MM.1S (cell line): Measurements from ENCODE around the gene NEK8.

Experiments
- DNase-seq: peaks from one replicate; pipeline ENCODE4 v3.0.0-alpha.2; 2015
- H2AFZ ChIP-seq: fragments of 300-600 bp; sonication (generic); 2 replicates; pipeline ENCODE4 v1.6.0; 2016; ENCODE audit warnings: antibody characterized with exemption, low read length
- H3F3A ChIP-seq: fragments of 300-600 bp; sonication (generic); 2 replicates; pipeline ENCODE4 v1.6.1; 2016; ENCODE audit warnings: mild to moderate bottlenecking, antibody characterized with exemption, low read length, moderate library complexity, mixed read lengths; ENCODE audit not compliant: insufficient read depth
- H3K27ac ChIP-seq: fragments of 300-600 bp; sonication (generic); 2 replicates; pipeline ENCODE4 v1.5.1; 2016; ENCODE audit warnings: mild to moderate bottlenecking, low read length
- H3K27me3 ChIP-seq: fragments of 300-600 bp; sonication (generic); replicated peaks from 2 replicates; pipeline ENCODE4 v1.6.0; 2016; ENCODE audit warnings: low read length; ENCODE audit not compliant: insufficient read depth
- H3K36me3 ChIP-seq: fragments of 300-600 bp; sonication (generic); replicated peaks from 2 replicates; pipeline ENCODE4 v1.6.1; 2016; ENCODE audit warnings: mild to moderate bottlenecking, low read length, mixed read lengths; ENCODE audit not compliant: insufficient read depth
- H3K4me1 ChIP-seq: fragments of 300-600 bp; sonication (generic); 2 replicates; pipeline ENCODE4 v1.6.1; 2016; ENCODE audit warnings: low read length, mixed read lengths
- H3K4me2 ChIP-seq: fragments of 300-600 bp; sonication (generic); 2 replicates; pipeline ENCODE4 v1.6.0; 2016; ENCODE audit warnings: low read depth, low read length
- H3K4me3 ChIP-seq: fragments of 300-600 bp; sonication (generic); 2 replicates; pipeline ENCODE4 v1.5.1; 2016; ENCODE audit warnings: low read length, mixed read lengths
- H3K79me2 ChIP-seq: fragments of 300-600 bp; sonication (generic); 2 replicates; pipeline ENCODE4 v1.6.1; 2016; ENCODE audit warnings: mixed run types, low read length, mixed read lengths
- H3K9ac ChIP-seq: fragments of 300-600 bp; sonication (generic); 2 replicates; pipeline ENCODE4 v1.6.1; 2016; ENCODE audit warnings: low read length, mixed read lengths
- H3K9me2 ChIP-seq: fragments of 300-600 bp; sonication (generic); replicated peaks from 2 replicates; pipeline ENCODE4 v1.6.1; 2016; ENCODE audit warnings: mild to moderate bottlenecking, low read length, mixed read lengths; ENCODE audit not compliant: insufficient read depth
- H3K9me3 ChIP-seq: fragments of 300-600 bp; sonication (generic); replicated peaks from 2 replicates; pipeline ENCODE4 v1.6.1; 2016; ENCODE audit warnings: mild to moderate bottlenecking, low read length, mixed read lengths; ENCODE audit not compliant: insufficient read depth
- H4K20me1 ChIP-seq: fragments of 300-600 bp; sonication (generic); 2 replicates; pipeline ENCODE4 v1.6.1; 2016; ENCODE audit warnings: mild to moderate bottlenecking, low read length, moderate library complexity, mixed read lengths; ENCODE audit not compliant: insufficient read depth
- EZH2 ChIP-seq: fragments of 300-600 bp; sonication (generic); optimal IDR thresholded peaks from 2 replicates; pipeline ENCODE3; 2017; ENCODE audit warnings: low read depth, mild to moderate bottlenecking, antibody characterized with exemption, low read length, mixed read lengths
- EZH2phosphoT487 ChIP-seq: fragments of 300-600 bp; sonication (generic); IDR thresholded peaks from 2 replicates; pipeline ENCODE4 v1.6.1; 2018; ENCODE audit warnings: antibody characterized with exemption, low read length
- TF ChIP-seq, protein P1 (sequence below): fragments of 300-600 bp; sonication (generic); IDR thresholded peaks from 2 replicates; pipeline ENCODE4 v1.5.1; 2016; ENCODE audit warnings: antibody characterized with exemption, low read length, mixed read lengths

The NEK8 gene

DNA sequence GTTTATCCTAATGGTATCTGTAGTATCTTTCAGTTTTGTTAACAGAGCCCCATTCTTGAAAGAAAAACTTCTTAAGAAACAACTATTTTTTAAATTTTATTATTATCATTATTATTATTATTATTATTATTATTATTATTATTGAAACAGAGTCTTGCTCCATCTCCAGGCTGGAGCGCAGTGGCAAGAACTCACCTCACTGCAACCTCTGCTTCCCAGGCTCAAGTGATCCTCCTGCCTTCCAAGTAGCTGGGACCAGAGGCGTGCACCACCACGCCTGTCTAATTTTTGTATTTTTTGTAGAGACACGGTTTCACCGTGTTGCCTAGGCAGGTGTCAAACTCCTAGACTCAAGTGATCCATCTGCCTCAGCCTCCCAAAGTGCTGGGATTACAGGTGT is 43.2 kb upstream of the NEK8 start:
- Histone ChIP-seq H3K9ac (no peak overlapping the region), H3K9me2 (no peaks in the 10 kb centered on the region), H2AFZ (no peak overlapping the region), H3K9me3 (no peaks in the 10 kb centered on the region), H3K4me3 (no peak overlapping the region), H3K4me2 (no peak overlapping the region), H3K79me2 (no peaks in the 10 kb centered on the region), H3K27me3 (no peaks in the 10 kb centered on the region), H3F3A (no peaks in the 10 kb centered on the region), H4K20me1 (no peaks in the 10 kb centered on the region), H3K36me3 (peaks cover 33% of the 10 kb centered on the region), H3K27ac (no peak overlapping the region), H3K4me1 (no peaks in the 10 kb centered on the region)
- DNase-seq, result no peak
- TF ChIP-seq EZH2phosphoT487, result no peak
- TF ChIP-seq, protein P1, sequence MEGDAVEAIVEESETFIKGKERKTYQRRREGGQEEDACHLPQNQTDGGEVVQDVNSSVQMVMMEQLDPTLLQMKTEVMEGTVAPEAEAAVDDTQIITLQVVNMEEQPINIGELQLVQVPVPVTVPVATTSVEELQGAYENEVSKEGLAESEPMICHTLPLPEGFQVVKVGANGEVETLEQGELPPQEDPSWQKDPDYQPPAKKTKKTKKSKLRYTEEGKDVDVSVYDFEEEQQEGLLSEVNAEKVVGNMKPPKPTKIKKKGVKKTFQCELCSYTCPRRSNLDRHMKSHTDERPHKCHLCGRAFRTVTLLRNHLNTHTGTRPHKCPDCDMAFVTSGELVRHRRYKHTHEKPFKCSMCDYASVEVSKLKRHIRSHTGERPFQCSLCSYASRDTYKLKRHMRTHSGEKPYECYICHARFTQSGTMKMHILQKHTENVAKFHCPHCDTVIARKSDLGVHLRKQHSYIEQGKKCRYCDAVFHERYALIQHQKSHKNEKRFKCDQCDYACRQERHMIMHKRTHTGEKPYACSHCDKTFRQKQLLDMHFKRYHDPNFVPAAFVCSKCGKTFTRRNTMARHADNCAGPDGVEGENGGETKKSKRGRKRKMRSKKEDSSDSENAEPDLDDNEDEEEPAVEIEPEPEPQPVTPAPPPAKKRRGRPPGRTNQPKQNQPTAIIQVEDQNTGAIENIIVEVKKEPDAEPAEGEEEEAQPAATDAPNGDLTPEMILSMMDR, result no peak
- TF ChIP-seq EZH2, result no peak

DNA sequence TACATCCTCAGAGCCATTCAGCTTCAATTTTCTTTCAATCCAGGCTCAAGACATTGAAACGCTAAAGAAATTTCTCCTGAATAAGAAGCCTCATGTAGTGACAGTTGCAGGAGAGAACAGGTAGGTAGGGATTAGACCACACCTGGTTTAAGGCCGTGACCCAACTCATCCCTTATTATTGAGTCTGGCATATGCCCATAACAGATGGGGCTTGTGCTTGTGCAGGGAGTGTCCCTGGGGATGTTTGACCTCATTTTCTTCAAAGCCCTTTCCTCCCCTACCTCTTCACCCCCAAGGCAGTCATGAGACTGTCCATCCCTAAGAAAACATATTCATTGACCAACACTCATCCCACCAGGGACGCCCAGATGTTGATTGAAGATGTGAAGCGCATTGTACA is 42.3 kb upstream of the NEK8 start:
- no peaks in the 10 kb centered on the region for H3K4me1 ChIP-seq
- no peaks in the 10 kb centered on the region for H3K9me2 ChIP-seq
- no peaks in the 10 kb centered on the region for H3F3A ChIP-seq
- H3K27me3 ChIP-seq, result no peaks in the 10 kb centered on the region
- no peak overlapping the region for H3K9ac ChIP-seq
- no peak for TF ChIP-seq EZH2
- TF ChIP-seq, protein P1, result no peak
- no peak for TF ChIP-seq EZH2phosphoT487
- peaks cover 34% of the 10 kb centered on the region for H3K36me3 ChIP-seq
- H2AFZ ChIP-seq, result no peak overlapping the region
- no peaks in the 10 kb centered on the region for H3K9me3 ChIP-seq
- H3K4me3 ChIP-seq, result no peak overlapping the region
- H3K79me2 ChIP-seq, result no peaks in the 10 kb centered on the region
- DNase-seq, result no peak
- no peak overlapping the region for H3K27ac ChIP-seq
- H3K4me2 ChIP-seq, result no peak overlapping the region
- no peaks in the 10 kb centered on the region for H4K20me1 ChIP-seq

DNA sequence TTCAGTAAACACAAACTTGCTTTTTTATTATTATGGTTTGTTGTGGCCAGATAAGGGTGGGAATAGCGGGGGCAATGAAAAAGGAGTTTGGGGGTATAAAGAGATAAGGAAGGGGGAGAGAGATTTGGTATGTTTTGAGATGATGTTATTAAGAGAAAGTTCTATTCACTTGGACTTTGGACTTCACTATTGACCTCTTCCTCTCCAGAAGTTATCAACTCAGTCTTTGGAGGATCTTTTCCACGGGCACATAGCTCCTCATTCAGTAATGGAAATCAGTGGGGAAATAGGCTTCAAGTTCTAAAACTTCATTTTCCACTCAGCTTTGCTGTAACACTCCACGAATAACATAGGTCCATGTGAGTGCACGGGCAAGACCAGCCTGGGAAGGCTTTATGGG is 40.1 kb upstream of the NEK8 start:
- Histone ChIP-seq H2AFZ (no peak overlapping the region), H3K4me1 (no peaks in the 10 kb centered on the region), H3K9ac (no peak overlapping the region), H3F3A (no peaks in the 10 kb centered on the region), H4K20me1 (no peaks in the 10 kb centered on the region), H3K27ac (no peak overlapping the region), H3K79me2 (no peaks in the 10 kb centered on the region), H3K36me3 (peaks cover 31% of the 10 kb centered on the region), H3K9me3 (no peaks in the 10 kb centered on the region), H3K4me3 (no peak overlapping the region), H3K9me2 (no peaks in the 10 kb centered on the region), H3K27me3 (no peaks in the 10 kb centered on the region), H3K4me2 (no peak overlapping the region)
- no peak for TF ChIP-seq EZH2phosphoT487
- TF ChIP-seq, protein P1, result no peak
- TF ChIP-seq EZH2, result no peak
- DNase-seq, result no peak
